PFSK-1 (cell line): ENCODE measurements around the gene CTSH.

Experiments
- FOXP2 ChIP-seq: optimal IDR thresholded peaks from 2 replicates; pipeline ENCODE3; 2011; ENCODE audit warnings: borderline replicate concordance, control low read depth, inconsistent platforms; ENCODE audit not compliant: insufficient read depth; ENCODE audit errors: extremely low read length, extremely low read depth
- POLR2AphosphoS5 ChIP-seq: IDR thresholded peaks from 2 replicates; pipeline ENCODE4 v1.6.1; 2012; ENCODE audit warnings: low read depth, mild to moderate bottlenecking, control low read depth, low read length, moderate library complexity
- REST ChIP-seq, 2 experiments: IDR thresholded peaks; 2 replicates each; pipeline versions ENCODE4 v1.6.1 to v1.8.0; 2011 to 2012; ENCODE audit warnings: low read depth in 2 of 2, low read length in 2 of 2, control low read depth in 1 of 2, inconsistent platforms in 1 of 2, mild to moderate bottlenecking in 1 of 2, moderate library complexity in 1 of 2; ENCODE audit not compliant: insufficient read depth in 1 of 2
- SIN3A ChIP-seq: IDR thresholded peaks from 2 replicates; pipeline ENCODE4 v1.6.1; 2012; ENCODE audit warnings: mild to moderate bottlenecking, low read length, moderate library complexity, borderline replicate concordance; ENCODE audit not compliant: insufficient read depth
- TAF1 ChIP-seq: IDR thresholded peaks from 2 replicates; pipeline ENCODE4 v1.6.1; 2012; ENCODE audit warnings: low read length, control low read depth, borderline replicate concordance; ENCODE audit not compliant: insufficient read depth

Gene CTSH

GRCh38 chr15:78982736-78983135 is 37.9 kb upstream of the CTSH start:
- TF ChIP-seq POLR2AphosphoS5 (no peak), SIN3A (no peak), FOXP2 (no peak), REST (IDR thresholded peaks at IDR 0.05; ENCODE audit: insufficient read depth in 1 of 2, low read depth in 2 of 2, low read length in 2 of 2) (no peak), TAF1 (no peak)

- no peak for TF ChIP-seq POLR2AphosphoS5
- no peak for TF ChIP-seq SIN3A
- TF ChIP-seq FOXP2: no peak
- TF ChIP-seq REST (IDR thresholded peaks at IDR 0.05; ENCODE audit: insufficient read depth in 1 of 2, low read depth in 2 of 2, low read length in 2 of 2): no peak
- TF ChIP-seq TAF1: no peak
Observed at GRCh38 chr15:78981532-78982313, 36.9 kb upstream of the CTSH start.

- TF ChIP-seq REST (IDR thresholded peaks at IDR 0.05; ENCODE audit: insufficient read depth in 1 of 2, low read depth in 2 of 2, low read length in 2 of 2): no peak
- TF ChIP-seq FOXP2: no peak
- no peak for TF ChIP-seq POLR2AphosphoS5
Observed at GRCh38 chr15:78979456-78980320, 34.8 kb upstream of the CTSH start.

GRCh38 chr15:78978601-78979179 is 33.8 kb upstream of the CTSH start:
- TF ChIP-seq SIN3A: no peak
- no peak for TF ChIP-seq FOXP2
- no peak for TF ChIP-seq REST (IDR thresholded peaks at IDR 0.05; ENCODE audit: insufficient read depth in 1 of 2, low read depth in 2 of 2, low read length in 2 of 2)
- TF ChIP-seq POLR2AphosphoS5: no peak
- TF ChIP-seq TAF1: no peak
